CD4-positive, alpha-beta T cell (primary cell): ENCODE measurements around the gene RERE. TPM values are rescaled to one million over a fixed set of nuclear protein-coding genes. Genes with fewer than 3 reads are reported as not detected.

Experiments
- ATAC-seq: fragments of 200-7000 bp; cut with Tn5 transposase; one replicate; pipeline ENCODE4 v1.10.0; 2022; ENCODE audit warnings: mild to moderate bottlenecking; ENCODE audit not compliant: poor library complexity
- CTCF ChIA-PET: fragments of 350-600 bp; sonication (Branson Sonifier 250); formaldehyde crosslinking; loops from one replicate; lab custom pipeline; 2021; ENCODE audit warnings: antibody characterized with exemption, inconsistent platforms; lab: Charles Lee
- POLR2A ChIA-PET: fragments of 350-600 bp; sonication (Branson Sonifier 250); formaldehyde crosslinking; loops from one replicate; lab custom pipeline; 2021; ENCODE audit warnings: antibody characterized with exemption, inconsistent platforms; lab: Charles Lee
- DNase-seq, 14 experiments: peaks; one replicate each; pipeline ENCODE4 v3.0.0-alpha.2; 2013 to 2020; ENCODE audit warnings: mixed read lengths in 2 of 14
- H3K27ac ChIP-seq, 2 donors: one replicate each; pipeline versions ENCODE4 v1.5.1 to v1.7.0; 2013; ENCODE audit warnings: low read length in 2 of 2, low read depth in 1 of 2, mild to moderate bottlenecking in 1 of 2
- H3K27me3 ChIP-seq, 2 experiments: 1 replicate in 1 of 2; 2 replicates in 1 of 2; pipeline versions ENCODE4 v1.6.1 to v1.7.0; 2013; ENCODE audit warnings: low read length in 2 of 2, control low read depth in 1 of 2, mild to moderate bottlenecking in 1 of 2, moderate library complexity in 1 of 2; ENCODE audit not compliant: insufficient read depth in 2 of 2, control insufficient read depth in 1 of 2
- H3K36me3 ChIP-seq: one replicate; pipeline ENCODE4 v1.6.1; 2013; ENCODE audit warnings: low read length, control low read depth; ENCODE audit not compliant: insufficient read depth
- H3K4me1 ChIP-seq: one replicate; pipeline ENCODE4 v1.6.1; 2013; ENCODE audit warnings: low read length, control low read depth; ENCODE audit not compliant: insufficient read depth
- H3K4me3 ChIP-seq: one replicate; pipeline ENCODE4 v1.5.1; 2013; ENCODE audit warnings: mild to moderate bottlenecking, low read length, moderate library complexity
- H3K9me3 ChIP-seq, 2 experiments: 1 replicate in 1 of 2; 2 replicates in 1 of 2; pipeline versions ENCODE4 v1.6.1 to v1.7.0; 2013; ENCODE audit warnings: low read length in 2 of 2, mild to moderate bottlenecking in 2 of 2, control low read depth in 1 of 2, moderate library complexity in 1 of 2; ENCODE audit not compliant: control insufficient read depth in 1 of 2, insufficient read depth in 1 of 2
- H3K27ac Mint-ChIP-seq: one replicate; pipeline ENCODE4 v1.8.0; 2020; ENCODE audit warnings: mixed read lengths
- H3K27me3 Mint-ChIP-seq: one replicate; pipeline ENCODE4 v1.8.0; 2021; ENCODE audit warnings: mixed read lengths
- H3K36me3 Mint-ChIP-seq: one replicate; pipeline ENCODE4 v1.8.0; 2021; ENCODE audit warnings: low read depth, mixed read lengths
- H3K4me1 Mint-ChIP-seq: one replicate; pipeline ENCODE4 v1.8.0; 2021; ENCODE audit warnings: low read depth, mixed read lengths
- H3K4me3 Mint-ChIP-seq: one replicate; pipeline ENCODE4 v1.8.0; 2020; ENCODE audit warnings: mild to moderate bottlenecking, mixed read lengths
- H3K9me3 Mint-ChIP-seq: one replicate; pipeline ENCODE4 v1.8.0; 2020; ENCODE audit warnings: mixed read lengths
- CTCF ChIP-seq: fragments of 200-600 bp; IDR thresholded peaks from one replicate; pipeline ENCODE4 v1.8.0; 2022; ENCODE audit warnings: antibody characterized with exemption, mild to moderate bottlenecking
- intact Hi-C, 2 experiments: fragments of 100-400 bp; cut with DNase I in 1 of 2; cut with micrococcal nuclease in 1 of 2; formaldehyde crosslinking; loops; one replicate each; pipeline versions ENCODE4 v1.15.1 to v1.9.0; 2023 to 2025; cut with DNase I, micrococcal nuclease
- total RNA-seq, 174 experiments: library from RNA in 2 of 174; stranded (reverse) in 2 of 174; gene quantifications; one replicate each; pipeline ENCODE4 v1.2.3 and lab custom pipeline; 2021 to 2026

RERE gene
- total RNA-seq, 2 experiments from 2014 or later, result 78.4 to 84.0 TPM

- no peak for TF ChIP-seq CTCF
- Mint-ChIP-seq H3K27ac (peak overlapping the region; percentile 21), H3K36me3 (no peaks in the 10 kb centered on the region), H3K9me3 (no peaks in the 10 kb centered on the region), H3K4me1 (peaks cover 18% of the 10 kb centered on the region), H3K4me3 (no peak overlapping the region), H3K27me3 (no peaks in the 10 kb centered on the region)
- H3K27me3 ChIP-seq, result no peaks in the 10 kb centered on the region
- ChIA-PET POLR2A (no interaction called here), CTCF (no interaction called here)
- no peaks in the 10 kb centered on the region for H3K36me3 ChIP-seq
- peak; percentile 49 for ATAC-seq
- intact Hi-C loops, result no loop called here
- peaks cover 2% of the 10 kb centered on the region for H3K4me1 ChIP-seq
- no peak overlapping the region for H3K4me3 ChIP-seq
- no peak overlapping the region for H3K27ac ChIP-seq
- no peak for DNase-seq
- H3K9me3 ChIP-seq, result no peaks in the 10 kb centered on the region
These were observed 226.6 kb downstream of the RERE start for GRCh38 chr1:8590721-8591351.

- no peaks in the 10 kb centered on the region for H3K9me3 Mint-ChIP-seq
- intact Hi-C loops, result no loop called here
- no peak for DNase-seq
- Histone ChIP-seq H3K4me3 (no peak overlapping the region), H3K9me3 (no peaks in the 10 kb centered on the region), H3K4me1 (no peaks in the 10 kb centered on the region), H3K36me3 (no peaks in the 10 kb centered on the region), H3K27ac (no peak overlapping the region), H3K27me3 (no peaks in the 10 kb centered on the region)
- ChIA-PET CTCF (no interaction called here), POLR2A (no interaction called here)
- no peak for TF ChIP-seq CTCF
- no peak overlapping the region for H3K27ac Mint-ChIP-seq
- H3K27me3 Mint-ChIP-seq, result no peaks in the 10 kb centered on the region
- no peak overlapping the region for H3K4me3 Mint-ChIP-seq
- no peaks in the 10 kb centered on the region for H3K36me3 Mint-ChIP-seq
- peaks cover 18% of the 10 kb centered on the region for H3K4me1 Mint-ChIP-seq
- no peak for ATAC-seq
These were observed 227.9 kb downstream of the RERE start for GRCh38 chr1:8589571-8589970.

- Mint-ChIP-seq H3K9me3 (no peaks in the 10 kb centered on the region), H3K27ac (no peak overlapping the region), H3K36me3 (no peaks in the 10 kb centered on the region), H3K4me1 (peaks cover 18% of the 10 kb centered on the region), H3K4me3 (no peak overlapping the region), H3K27me3 (no peaks in the 10 kb centered on the region)
- Histone ChIP-seq H3K36me3 (no peaks in the 10 kb centered on the region), H3K9me3 (no peaks in the 10 kb centered on the region), H3K27me3 (no peaks in the 10 kb centered on the region), H3K27ac (no peak overlapping the region), H3K4me3 (no peak overlapping the region), H3K4me1 (no peaks in the 10 kb centered on the region)
- TF ChIP-seq CTCF, result no peak
- no peak for ATAC-seq
- POLR2A ChIA-PET, result no interaction called here
- CTCF ChIA-PET, result interaction anchor here (1.4 kb wide), 1 partner anchor 188 kb away, joined by 3 read pairs; no protein-coding TSS in a partner anchor
- intact Hi-C loops, result no loop called here
- no peak for DNase-seq
These were observed 229.7 kb downstream of the RERE start for GRCh38 chr1:8587784-8588183.
